ENCODE measurements around the gene POMP.

POMP gene

GRCh38 chr13:28638756-28639155 is 20.2 kb upstream of the POMP start:
- no peaks in the 10 kb centered on the region for H3K9me3 ChIP-seq (ENCODE audit: control insufficient read depth, low read length)
- no CpG with 5 or more reads among the region's 3 CpGs for WGBS, 2 experiments (ENCODE audit: insufficient coverage in 2 of 2)
- H3K27ac ChIP-seq (ENCODE audit: low read depth, low read length, severe bottlenecking) = no peak overlapping the region
- H3K36me3 ChIP-seq (ENCODE audit: control insufficient read depth, insufficient read depth, low read length) = no peaks in the 10 kb centered on the region
- peaks cover 16% of the 10 kb centered on the region for H3K4me1 ChIP-seq (ENCODE audit: control insufficient read depth, insufficient read depth, low read length, poor library complexity, severe bottlenecking)
- no peak overlapping the region for H3K4me3 ChIP-seq (ENCODE audit: extremely low read depth, insufficient read depth, low read length, poor library complexity, severe bottlenecking)

GRCh38 chr13:28640861-28641599 is 17.9 kb upstream of the POMP start:
- Histone ChIP-seq H3K27ac (ENCODE audit: low read depth, low read length, severe bottlenecking) (no peak overlapping the region), H3K4me3 (ENCODE audit: extremely low read depth, insufficient read depth, low read length, poor library complexity, severe bottlenecking) (no peak overlapping the region)
- 88 to 96% methylated on average over 9 of the region's 12 CpGs for WGBS, 2 experiments (ENCODE audit: insufficient coverage in 2 of 2)

GRCh38 chr13:28641600-28641926 is 17.4 kb upstream of the POMP start:
- H3K36me3 ChIP-seq (ENCODE audit: control insufficient read depth, insufficient read depth, low read length) = no peaks in the 10 kb centered on the region
- no peak overlapping the region for H3K4me3 ChIP-seq (ENCODE audit: extremely low read depth, insufficient read depth, low read length, poor library complexity, severe bottlenecking)
- WGBS, 2 experiments (ENCODE audit: insufficient coverage in 2 of 2) = 96 to 100% methylated on average over 3 of the region's 3 CpGs
- H3K27ac ChIP-seq (ENCODE audit: low read depth, low read length, severe bottlenecking) = no peak overlapping the region
- peaks cover 7% of the 10 kb centered on the region for H3K4me1 ChIP-seq (ENCODE audit: control insufficient read depth, insufficient read depth, low read length, poor library complexity, severe bottlenecking)
- no peaks in the 10 kb centered on the region for H3K9me3 ChIP-seq (ENCODE audit: control insufficient read depth, low read length)

More at GRCh38 chr13:28640861-28641599, 17.9 kb upstream of the POMP start:
- Histone ChIP-seq H3K36me3 (ENCODE audit: control insufficient read depth, insufficient read depth, low read length) (no peaks in the 10 kb centered on the region), H3K4me1 (ENCODE audit: control insufficient read depth, insufficient read depth, low read length, poor library complexity, severe bottlenecking) (peaks cover 9% of the 10 kb centered on the region), H3K9me3 (ENCODE audit: control insufficient read depth, low read length) (no peaks in the 10 kb centered on the region)

GRCh38 chr13:28650284-28650683 is 8.6 kb upstream of the POMP start:
- Histone ChIP-seq H3K27ac (ENCODE audit: low read depth, low read length, severe bottlenecking) (no peak overlapping the region), H3K9me3 (ENCODE audit: control insufficient read depth, low read length) (no peaks in the 10 kb centered on the region), H3K4me1 (ENCODE audit: control insufficient read depth, insufficient read depth, low read length, poor library complexity, severe bottlenecking) (peaks cover 3% of the 10 kb centered on the region), H3K36me3 (ENCODE audit: control insufficient read depth, insufficient read depth, low read length) (no peaks in the 10 kb centered on the region), H3K4me3 (ENCODE audit: extremely low read depth, insufficient read depth, low read length, poor library complexity, severe bottlenecking) (no peak overlapping the region)
- WGBS, 2 experiments (ENCODE audit: insufficient coverage in 2 of 2) = 100% methylated on average over 1 of the region's 2 CpGs; no CpG with 5 or more reads in 1 of the 2 experiments

- no peak overlapping the region for H3K27ac ChIP-seq (ENCODE audit: low read depth, low read length, severe bottlenecking)
- no peaks in the 10 kb centered on the region for H3K36me3 ChIP-seq (ENCODE audit: control insufficient read depth, insufficient read depth, low read length)
- no peaks in the 10 kb centered on the region for H3K9me3 ChIP-seq (ENCODE audit: control insufficient read depth, low read length)
Measured at GRCh38 chr13:28651810-28652401, 7.0 kb upstream of the POMP start.

GRCh38 chr13:28653111-28653510 is 5.8 kb upstream of the POMP start:
- Histone ChIP-seq H3K27ac (ENCODE audit: low read depth, low read length, severe bottlenecking) (no peak overlapping the region), H3K4me3 (ENCODE audit: extremely low read depth, insufficient read depth, low read length, poor library complexity, severe bottlenecking) (no peak overlapping the region), H3K36me3 (ENCODE audit: control insufficient read depth, insufficient read depth, low read length) (no peaks in the 10 kb centered on the region), H3K9me3 (ENCODE audit: control insufficient read depth, low read length) (no peaks in the 10 kb centered on the region), H3K4me1 (ENCODE audit: control insufficient read depth, insufficient read depth, low read length, poor library complexity, severe bottlenecking) (peaks cover 24% of the 10 kb centered on the region)
- no CpG with 5 or more reads among the region's 1 CpG for WGBS, 2 experiments (ENCODE audit: insufficient coverage in 2 of 2)

More at GRCh38 chr13:28651810-28652401, 7.0 kb upstream of the POMP start:
- WGBS, 2 experiments (ENCODE audit: insufficient coverage in 2 of 2) = 89 to 91% methylated on average over 6 of the region's 7 CpGs
- Histone ChIP-seq H3K4me1 (ENCODE audit: control insufficient read depth, insufficient read depth, low read length, poor library complexity, severe bottlenecking) (peaks cover 18% of the 10 kb centered on the region), H3K4me3 (ENCODE audit: extremely low read depth, insufficient read depth, low read length, poor library complexity, severe bottlenecking) (no peak overlapping the region)

GRCh38 chr13:28654276-28654675 is 4.7 kb upstream of the POMP start:
- H3K9me3 ChIP-seq (ENCODE audit: control insufficient read depth, low read length) = no peaks in the 10 kb centered on the region
- no peak overlapping the region for H3K27ac ChIP-seq (ENCODE audit: low read depth, low read length, severe bottlenecking)
- peaks cover 24% of the 10 kb centered on the region for H3K4me1 ChIP-seq (ENCODE audit: control insufficient read depth, insufficient read depth, low read length, poor library complexity, severe bottlenecking)
- no CpG with 5 or more reads among the region's 1 CpG for WGBS, 2 experiments (ENCODE audit: insufficient coverage in 2 of 2)
- no peak overlapping the region for H3K4me3 ChIP-seq (ENCODE audit: extremely low read depth, insufficient read depth, low read length, poor library complexity, severe bottlenecking)
- H3K36me3 ChIP-seq (ENCODE audit: control insufficient read depth, insufficient read depth, low read length) = no peaks in the 10 kb centered on the region

- peaks cover 27% of the 10 kb centered on the region for H3K4me1 ChIP-seq (ENCODE audit: control insufficient read depth, insufficient read depth, low read length, poor library complexity, severe bottlenecking)
- WGBS, 2 experiments (ENCODE audit: insufficient coverage in 2 of 2) = 71 to 83% methylated on average over 2 to 3 of the region's 3 CpGs
- no peak overlapping the region for H3K27ac ChIP-seq (ENCODE audit: low read depth, low read length, severe bottlenecking)
- peaks cover 4% of the 10 kb centered on the region for H3K36me3 ChIP-seq (ENCODE audit: control insufficient read depth, insufficient read depth, low read length)
- no peak overlapping the region for H3K4me3 ChIP-seq (ENCODE audit: extremely low read depth, insufficient read depth, low read length, poor library complexity, severe bottlenecking)
- no peaks in the 10 kb centered on the region for H3K9me3 ChIP-seq (ENCODE audit: control insufficient read depth, low read length)
Measured at GRCh38 chr13:28655561-28655960, 3.4 kb upstream of the POMP start.

GRCh38 chr13:28657784-28658538 is 969 bp upstream of the POMP start:
- peak overlapping the region; percentile 91 for H3K4me3 ChIP-seq (ENCODE audit: extremely low read depth, insufficient read depth, low read length, poor library complexity, severe bottlenecking)
- H3K27ac ChIP-seq (ENCODE audit: low read depth, low read length, severe bottlenecking) = peak overlapping the region; percentile 81
- H3K36me3 ChIP-seq (ENCODE audit: control insufficient read depth, insufficient read depth, low read length) = peaks cover 28% of the 10 kb centered on the region
- H3K9me3 ChIP-seq (ENCODE audit: control insufficient read depth, low read length) = no peaks in the 10 kb centered on the region
- peaks cover 37% of the 10 kb centered on the region for H3K4me1 ChIP-seq (ENCODE audit: control insufficient read depth, insufficient read depth, low read length, poor library complexity, severe bottlenecking)
- WGBS, 2 experiments (ENCODE audit: insufficient coverage in 2 of 2) = 44 to 67% methylated on average over 4 to 7 of the region's 12 CpGs

GRCh38 chr13:28658539-28658795 is 463 bp upstream of the POMP start:
- peaks cover 33% of the 10 kb centered on the region for H3K36me3 ChIP-seq (ENCODE audit: control insufficient read depth, insufficient read depth, low read length)
- H3K9me3 ChIP-seq (ENCODE audit: control insufficient read depth, low read length) = no peaks in the 10 kb centered on the region
- H3K4me3 ChIP-seq (ENCODE audit: extremely low read depth, insufficient read depth, low read length, poor library complexity, severe bottlenecking) = peak overlapping the region; percentile 91
- peak overlapping the region; percentile 81 for H3K27ac ChIP-seq (ENCODE audit: low read depth, low read length, severe bottlenecking)
- peaks cover 37% of the 10 kb centered on the region for H3K4me1 ChIP-seq (ENCODE audit: control insufficient read depth, insufficient read depth, low read length, poor library complexity, severe bottlenecking)
- WGBS, 2 experiments (ENCODE audit: insufficient coverage in 2 of 2) = 0% methylated on average over 1 to 2 of the region's 8 CpGs

- no CpG with 5 or more reads among the region's 4 CpGs for WGBS, 2 experiments (ENCODE audit: insufficient coverage in 2 of 2)
- H3K9me3 ChIP-seq (ENCODE audit: control insufficient read depth, low read length) = no peaks in the 10 kb centered on the region
- H3K27ac ChIP-seq (ENCODE audit: low read depth, low read length, severe bottlenecking) = peak overlapping the region; percentile 81
- H3K4me3 ChIP-seq (ENCODE audit: extremely low read depth, insufficient read depth, low read length, poor library complexity, severe bottlenecking) = peak overlapping the region; percentile 91
- H3K4me1 ChIP-seq (ENCODE audit: control insufficient read depth, insufficient read depth, low read length, poor library complexity, severe bottlenecking) = peaks cover 37% of the 10 kb centered on the region
- peaks cover 44% of the 10 kb centered on the region for H3K36me3 ChIP-seq (ENCODE audit: control insufficient read depth, insufficient read depth, low read length)
Measured at GRCh38 chr13:28659621-28659970, 666 bp downstream of the POMP start.
